Mesenteric fat pad (tissue), 1 donor: Measurements from ENCODE around the gene RTKN2. TPM values are rescaled to one million over a fixed set of nuclear protein-coding genes. Genes with fewer than 3 reads are reported as not detected.

Source experiments
- DNase-seq: peaks from one replicate; pipeline ENCODE4 v3.0.0-alpha.2; 2020; ENCODE audit warnings: low spot score
- total RNA-seq: library from RNA; stranded (reverse); fragmentation: NEBNext Ultra II Directional; extraction: Animal tissue kit (Norgen Biotek cat#: 25700); gene quantifications from one replicate; pipeline ENCODE4 v1.2.1, GENCODE V29; 2021
- donor health status: DM: yes; HTN: yes; CAD: no.

The RTKN2 gene
- total RNA-seq, 1 donor from 2014 or later, result 0.06 TPM

DNA sequence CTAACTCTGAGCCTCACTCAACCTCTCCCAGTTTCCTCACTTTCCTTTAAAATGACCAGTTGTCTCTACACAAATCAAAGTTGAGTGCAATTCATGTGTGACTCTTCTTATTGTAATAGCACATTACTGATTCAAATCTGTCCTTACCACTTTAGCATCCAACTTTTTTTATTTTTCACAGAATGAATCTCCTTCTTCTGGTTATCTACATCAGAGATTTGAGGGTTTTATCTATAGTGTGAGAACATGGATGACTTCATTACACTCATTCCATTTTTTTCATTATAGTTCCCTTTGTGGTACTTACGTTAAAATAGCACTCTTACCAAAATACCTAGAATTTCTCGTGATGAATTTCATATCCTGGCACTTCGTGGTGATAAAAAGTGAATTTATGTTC, 43.3 kb downstream of the RTKN2 start:
- no peak for DNase-seq

DNA sequence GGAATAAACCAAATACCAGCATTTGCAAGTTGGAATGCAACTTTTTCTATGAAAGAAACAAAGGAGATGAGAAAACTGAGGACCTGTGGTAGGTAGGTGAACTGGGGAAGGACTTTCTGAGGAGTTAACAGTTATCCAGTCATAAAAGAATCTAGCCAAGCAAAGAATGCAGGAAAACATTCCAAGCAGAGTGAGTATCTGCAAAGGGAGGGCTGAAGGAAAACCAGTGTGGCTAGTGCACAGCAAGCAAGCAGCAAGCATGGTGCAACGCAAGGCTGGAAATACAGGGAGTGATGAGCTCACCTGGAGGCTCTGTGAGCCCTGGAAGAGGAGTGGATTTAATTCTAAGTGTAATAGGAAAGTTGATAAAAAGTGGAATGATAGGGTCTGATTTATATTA, 44.0 kb downstream of the RTKN2 start:
- DNase-seq, result no peak

DNA sequence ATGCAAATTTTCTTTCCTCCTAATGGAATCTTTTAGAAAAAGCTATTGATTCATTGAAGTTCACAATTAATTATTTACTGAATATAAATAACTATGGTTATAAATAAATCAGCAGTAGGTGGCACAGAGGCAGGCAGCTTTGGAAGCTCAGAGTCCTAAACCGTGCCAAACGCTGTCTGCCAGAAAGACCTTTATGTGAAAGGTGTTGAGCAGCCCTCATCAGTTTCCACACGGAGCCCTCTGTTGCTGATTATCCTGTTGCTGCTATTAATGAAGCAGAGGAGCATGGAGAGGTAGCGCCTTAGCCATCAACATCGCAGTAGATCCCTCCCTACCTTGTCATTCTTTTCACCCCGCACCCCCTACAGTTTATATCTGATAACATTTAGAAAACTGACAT, 51.0 kb downstream of the RTKN2 start:
- DNase-seq, result no peak

DNA sequence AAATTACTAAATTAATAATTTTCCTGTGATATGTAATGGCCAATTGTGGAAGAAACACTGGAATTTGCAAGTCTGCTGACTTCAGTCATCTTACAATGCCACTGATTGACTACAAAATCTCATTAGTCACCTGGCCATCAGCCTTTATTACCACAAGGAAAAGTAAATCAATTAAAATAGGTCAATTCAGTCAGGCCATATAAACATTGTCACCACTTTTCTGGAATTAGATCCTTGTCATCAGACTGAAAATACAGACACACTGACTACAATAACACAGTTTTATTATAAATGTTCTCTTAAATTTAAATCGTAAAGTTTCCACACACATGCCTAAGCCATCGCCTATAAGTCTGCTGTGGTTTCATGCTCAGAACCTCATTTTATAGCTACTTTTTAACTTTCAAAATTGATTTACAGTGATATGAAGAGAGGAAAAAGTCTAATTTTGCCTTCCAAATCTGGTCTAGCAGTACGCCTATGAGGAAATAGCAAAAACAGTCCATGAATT, 54.2 kb downstream of the RTKN2 start:
- no peak for DNase-seq

DNA sequence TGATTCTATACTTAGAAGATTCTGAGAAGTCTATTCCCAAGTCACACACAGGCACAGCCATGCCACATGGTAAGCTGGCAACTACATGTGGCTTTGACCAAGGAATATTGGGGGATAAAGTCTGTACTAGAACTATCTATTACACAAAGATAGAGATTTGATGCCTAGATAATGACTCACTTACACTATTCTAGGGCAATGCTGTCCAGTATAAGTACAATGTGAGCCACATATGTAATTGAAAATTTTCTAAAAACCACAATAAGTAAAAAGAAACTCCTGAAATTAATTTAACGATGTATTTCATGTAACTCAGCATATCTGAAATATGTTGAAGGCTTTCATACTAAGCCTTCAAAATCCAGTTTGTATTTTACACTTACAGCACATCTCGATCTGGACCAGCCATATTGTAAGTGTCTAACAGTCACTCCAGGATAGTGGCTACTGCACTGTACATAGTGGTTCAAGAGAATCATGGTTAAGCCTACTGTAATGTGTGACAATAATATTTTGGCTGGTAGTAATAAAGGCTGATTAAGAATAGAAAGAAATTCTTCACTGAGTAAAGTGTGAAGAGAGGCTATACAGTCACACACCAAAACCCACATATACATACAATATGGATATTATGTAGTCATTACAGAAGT, 62.8 kb downstream of the RTKN2 start:
- no peak for DNase-seq

DNA sequence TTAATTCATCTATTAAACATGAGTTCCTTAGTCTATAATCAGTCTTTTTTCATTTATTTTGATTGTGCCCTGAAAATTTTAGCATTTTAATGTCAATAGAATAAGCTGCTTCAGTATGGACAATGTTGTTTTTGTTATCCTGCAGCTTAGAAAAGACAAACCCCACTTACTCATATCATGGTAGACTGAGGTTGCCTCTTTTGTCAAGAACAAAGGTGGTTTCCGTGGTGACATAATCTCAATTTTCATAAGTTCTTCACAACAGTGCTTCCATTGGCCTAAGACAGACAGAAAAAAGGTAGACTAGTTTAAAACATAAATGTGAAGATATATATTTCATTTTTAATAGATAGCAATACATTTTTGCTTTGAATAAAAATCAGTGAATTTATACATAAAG, 69.1 kb downstream of the RTKN2 start:
- no peak for DNase-seq

DNA sequence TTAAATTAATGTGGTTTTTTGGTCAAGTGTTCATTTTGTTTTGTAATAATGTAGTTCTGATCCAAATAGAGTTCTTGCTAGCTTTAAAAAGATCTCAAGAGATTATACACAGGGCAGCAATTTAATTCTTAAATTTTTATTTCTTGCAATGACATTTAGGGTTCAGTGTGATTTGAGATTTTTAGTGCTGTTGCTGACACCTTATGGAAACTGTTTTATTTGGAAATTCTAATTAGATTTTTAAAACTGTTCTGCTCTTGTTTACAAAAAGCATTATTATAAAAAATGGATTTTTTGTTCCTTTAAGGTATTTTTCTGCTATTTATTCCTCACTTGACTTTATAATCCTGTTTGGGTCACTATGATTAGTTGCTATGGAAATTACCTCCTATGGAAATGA, 72.1 kb downstream of the RTKN2 start:
- DNase-seq, result no peak

DNA sequence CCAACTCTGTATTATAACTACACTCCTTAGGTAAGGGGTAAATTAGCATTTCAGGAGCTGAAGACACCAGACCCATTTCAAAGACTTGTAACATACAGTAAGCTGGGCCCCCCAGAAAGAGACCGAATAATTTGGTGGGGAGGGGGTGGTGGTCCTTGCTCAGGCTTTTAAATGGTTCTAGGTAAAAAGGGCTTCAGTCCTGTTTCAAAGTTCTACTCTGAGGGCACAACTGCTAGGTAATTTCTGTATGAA, 73.0 kb downstream of the RTKN2 start:
- DNase-seq, result no peak

DNA sequence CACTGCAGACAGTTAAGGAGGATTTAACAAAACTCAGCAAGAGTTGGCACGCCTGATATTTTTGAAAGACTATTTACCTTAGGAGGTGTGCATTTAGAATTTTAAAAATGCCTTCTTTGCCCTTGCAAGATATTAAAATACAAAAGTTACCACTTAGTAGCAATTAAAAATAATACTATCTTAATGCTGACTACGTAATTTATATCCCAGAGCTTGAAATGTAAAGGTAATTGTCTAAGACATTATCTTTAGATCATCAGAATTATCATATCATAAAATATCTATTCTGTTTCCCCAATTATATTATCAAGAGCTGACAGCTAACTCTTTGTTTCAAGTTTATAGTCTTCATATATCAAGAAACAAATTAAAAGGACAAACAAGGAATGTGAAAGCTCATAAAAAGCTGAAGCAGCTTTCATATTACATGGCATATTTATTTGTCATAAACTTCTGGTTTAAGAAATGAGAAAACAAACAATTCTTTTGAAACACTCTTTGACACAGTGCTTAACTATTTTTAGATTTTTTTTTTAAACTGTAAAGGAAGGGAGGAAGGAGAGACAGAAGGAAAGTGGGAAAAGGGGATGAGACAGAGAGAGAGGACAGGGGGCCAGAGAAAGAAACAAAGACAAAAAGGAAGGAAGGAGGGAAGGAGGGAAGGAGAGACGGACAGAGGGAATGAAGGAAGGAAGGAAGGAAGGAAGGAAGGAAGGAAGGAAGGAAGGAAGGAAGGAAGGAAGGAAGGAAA, 73.5 kb downstream of the RTKN2 start:
- DNase-seq, result no peak

DNA sequence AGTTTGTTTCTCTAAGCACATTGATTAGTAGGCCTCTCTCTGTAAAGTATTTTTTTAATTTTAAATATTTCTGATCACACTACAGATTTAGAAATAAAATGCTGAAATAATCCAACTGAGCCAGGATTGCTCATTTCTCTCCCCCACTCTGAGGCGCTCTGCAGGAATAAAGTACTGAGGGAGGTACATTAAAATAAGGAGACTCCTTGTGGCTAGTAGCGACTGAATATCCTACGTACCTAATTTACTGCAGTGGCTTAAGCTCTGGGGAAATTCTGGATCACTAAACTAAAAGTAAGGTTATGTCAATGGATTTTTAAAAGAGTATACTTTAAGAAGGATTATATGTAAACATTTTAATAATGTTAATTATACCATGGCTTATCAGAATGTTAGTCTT, 75.2 kb downstream of the RTKN2 start:
- no peak for DNase-seq

DNA sequence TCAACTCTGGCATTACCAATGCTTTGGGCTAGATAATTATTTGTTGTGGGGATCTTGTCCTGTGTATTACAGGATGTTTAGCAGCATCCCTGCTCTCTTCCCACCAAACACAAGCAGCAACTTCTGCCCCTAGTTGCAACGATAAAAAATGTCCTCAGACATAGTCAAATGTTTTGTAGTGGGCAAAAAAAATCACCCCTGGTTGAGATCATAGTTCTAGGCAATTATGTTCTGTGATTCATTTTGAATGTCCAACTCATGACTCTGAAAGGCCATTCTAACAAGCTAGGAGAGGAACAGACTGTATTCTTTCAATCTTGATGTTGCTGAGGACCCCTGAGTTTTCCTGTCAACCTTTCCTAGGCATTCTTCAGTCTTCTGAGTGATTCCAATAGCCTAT, 79.5 kb downstream of the RTKN2 start:
- DNase-seq, result no peak

DNA sequence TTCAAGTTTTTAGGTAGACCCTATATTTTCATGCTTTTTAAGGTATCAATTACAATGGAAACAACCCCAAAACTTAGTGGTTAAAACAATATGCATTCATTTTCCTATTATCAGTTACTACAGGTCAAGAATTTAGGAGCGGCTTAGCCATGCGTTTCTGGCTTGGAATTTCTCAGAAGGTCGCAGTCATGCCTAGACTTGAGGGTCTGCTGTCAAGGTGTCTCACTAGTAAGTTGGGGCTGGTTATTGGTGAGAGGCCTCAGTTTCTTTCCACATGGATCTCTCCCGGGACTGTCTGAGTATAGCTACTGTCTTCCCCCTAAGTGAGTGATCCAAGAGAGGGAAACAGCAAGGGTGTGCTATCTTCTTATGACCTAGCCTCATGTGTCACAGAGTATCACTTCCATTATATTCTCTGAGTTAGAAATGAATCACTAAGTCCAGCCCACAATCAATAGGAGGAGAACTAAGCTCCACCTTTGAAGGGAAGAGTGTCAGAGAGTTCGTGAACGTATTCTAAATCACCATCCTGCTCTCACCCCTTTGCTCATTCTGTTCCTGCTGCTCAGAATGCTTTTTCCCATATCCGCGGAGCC, 80.5 kb downstream of the RTKN2 start:
- no peak for DNase-seq

DNA sequence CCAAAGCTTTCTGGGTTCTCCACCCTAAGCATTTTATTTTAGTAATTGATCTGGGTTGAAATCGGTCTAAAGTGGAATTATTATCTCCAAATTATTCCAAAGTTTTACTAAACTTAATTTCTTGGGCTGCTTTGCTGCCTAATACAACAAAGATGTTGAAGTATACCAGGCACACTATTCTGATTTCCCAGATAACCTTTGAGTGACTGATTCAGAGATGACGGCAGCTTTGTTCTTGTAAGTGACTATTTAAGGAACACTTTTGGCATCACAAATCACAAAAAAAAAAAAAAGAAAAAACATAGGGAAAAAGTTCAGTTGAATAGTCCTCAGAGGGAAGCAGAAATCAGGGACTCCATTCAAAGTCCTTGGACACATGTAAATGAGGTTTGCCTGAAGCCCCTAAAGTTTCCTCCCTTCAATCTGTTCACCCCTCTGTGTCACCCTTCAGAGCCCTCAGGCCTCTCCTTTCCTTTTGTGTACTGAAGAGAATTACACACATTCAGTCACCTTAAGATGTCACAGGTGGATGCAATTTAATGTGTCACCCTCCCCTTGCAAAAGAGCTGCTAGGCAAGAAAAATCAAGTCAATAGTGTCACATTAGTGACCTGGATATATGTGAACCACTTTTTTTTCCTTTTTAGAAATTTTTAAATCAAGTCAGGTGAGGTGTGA, 81.5 kb downstream of the RTKN2 start:
- DNase-seq, result no peak

DNA sequence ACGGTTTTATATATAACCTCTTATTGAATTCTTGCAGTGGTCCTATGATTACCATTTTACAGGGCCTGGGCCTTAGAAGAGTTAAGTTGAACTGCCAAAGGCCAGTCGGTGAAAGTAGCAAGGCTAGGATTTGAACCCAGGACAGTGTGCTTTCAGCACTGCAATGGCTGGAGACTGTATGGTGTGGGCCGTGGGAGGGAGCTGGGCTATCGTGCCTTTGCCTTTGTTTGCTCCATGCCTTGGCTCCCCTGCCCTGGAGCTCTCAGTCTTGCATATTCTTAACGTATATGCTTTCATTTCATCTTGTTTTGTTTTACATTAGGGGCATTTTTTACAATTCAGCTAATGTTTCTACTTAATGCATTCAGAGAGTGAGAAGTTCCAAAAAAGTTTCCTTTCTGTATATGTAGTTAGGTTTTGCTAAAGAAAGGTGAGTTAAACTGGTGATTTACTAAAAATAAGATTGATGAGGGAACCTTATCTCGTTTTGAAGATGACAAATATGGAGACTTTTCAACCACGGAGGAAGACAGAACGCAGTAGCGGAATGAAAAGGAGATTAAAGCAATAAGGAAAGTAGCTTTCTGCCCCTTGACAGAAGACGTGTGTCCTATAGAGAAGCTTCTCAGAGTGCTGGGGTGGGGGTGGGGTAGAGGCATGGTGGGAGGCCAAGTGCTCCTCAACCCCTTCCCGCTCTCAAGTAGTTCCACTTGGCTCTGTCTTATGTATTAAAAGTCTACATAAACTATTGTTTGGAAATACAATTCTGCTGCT, 82.5 kb downstream of the RTKN2 start:
- DNase-seq, result no peak

DNA sequence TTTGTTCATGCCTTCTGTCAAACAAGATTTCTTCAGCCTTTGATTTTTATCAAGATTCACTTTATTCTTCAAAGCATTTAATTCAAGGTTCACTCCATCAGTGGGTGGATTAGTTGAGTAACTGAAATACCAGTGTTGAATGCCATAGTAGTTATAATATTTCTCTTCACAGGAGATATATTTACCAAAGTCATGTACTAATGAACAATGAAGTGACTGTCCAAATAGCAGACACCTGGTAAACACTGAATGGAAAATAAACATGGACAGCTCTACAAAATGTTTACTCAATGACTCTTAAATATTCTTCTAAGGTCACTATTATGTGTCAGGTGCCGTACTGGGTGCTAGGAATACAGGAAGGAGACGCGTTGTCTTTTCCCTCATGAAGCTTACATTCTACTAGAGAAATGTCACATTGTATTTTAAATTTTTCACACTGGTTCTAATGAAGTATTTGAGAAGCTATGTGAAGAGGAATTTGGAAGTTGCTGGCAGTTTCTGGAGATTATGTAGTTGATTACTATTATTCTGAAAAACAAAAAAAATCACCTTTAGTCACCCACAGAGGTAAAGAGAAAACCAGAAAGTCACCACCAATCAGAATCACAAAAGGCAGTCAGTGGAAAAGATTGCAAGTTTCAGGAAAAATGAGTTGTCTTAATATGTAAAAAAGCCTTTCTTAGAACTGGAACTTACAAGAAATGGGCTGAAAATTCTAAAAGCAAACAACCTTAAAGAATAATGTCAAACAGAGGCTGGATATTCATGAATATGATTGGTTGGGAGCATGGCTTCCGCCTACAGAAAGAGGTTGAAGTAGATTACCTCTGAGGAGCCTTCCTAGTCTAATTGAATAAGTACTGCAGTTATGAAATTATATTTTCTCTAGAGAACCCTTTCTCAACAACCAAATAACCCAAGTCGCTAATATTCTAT, 84.5 kb downstream of the RTKN2 start:
- DNase-seq, result no peak

DNA sequence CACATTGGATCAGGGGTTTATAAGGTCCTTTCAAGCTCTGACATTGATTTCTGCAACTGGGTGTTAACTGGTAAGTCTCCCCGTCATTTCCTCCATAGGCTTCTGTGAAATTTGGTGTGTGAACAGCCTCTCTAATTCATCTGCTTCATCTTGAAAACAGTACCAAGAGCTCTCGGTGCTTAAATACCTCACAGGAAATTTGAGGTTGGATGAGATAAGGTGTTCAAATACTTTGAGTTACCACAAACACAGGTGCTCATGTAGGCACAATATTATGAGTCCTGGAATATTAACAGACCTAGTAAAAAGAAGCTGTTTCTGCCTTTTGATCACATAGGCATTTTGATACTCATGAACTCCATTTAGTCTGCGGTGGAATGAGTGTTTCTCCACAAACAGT, 85.2 kb downstream of the RTKN2 start:
- no peak for DNase-seq

DNA sequence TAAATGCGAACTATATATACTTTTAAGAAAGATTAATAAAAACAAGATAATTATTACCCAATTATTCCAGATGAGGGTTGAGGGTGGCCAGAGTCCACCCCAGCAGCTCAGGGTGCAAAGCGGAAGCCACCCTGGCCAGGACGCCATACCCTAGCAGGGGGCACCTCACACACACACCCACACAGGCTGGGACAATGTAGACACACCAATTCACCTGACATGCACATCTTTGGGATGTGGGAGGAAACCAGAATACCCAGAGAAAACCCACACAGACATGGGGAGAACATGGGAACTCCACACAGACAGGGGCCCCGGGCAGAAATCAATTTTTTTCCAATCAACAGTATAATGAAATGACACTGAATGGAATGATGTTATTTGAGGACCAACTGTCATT, 86.0 kb downstream of the RTKN2 start:
- no peak for DNase-seq

DNA sequence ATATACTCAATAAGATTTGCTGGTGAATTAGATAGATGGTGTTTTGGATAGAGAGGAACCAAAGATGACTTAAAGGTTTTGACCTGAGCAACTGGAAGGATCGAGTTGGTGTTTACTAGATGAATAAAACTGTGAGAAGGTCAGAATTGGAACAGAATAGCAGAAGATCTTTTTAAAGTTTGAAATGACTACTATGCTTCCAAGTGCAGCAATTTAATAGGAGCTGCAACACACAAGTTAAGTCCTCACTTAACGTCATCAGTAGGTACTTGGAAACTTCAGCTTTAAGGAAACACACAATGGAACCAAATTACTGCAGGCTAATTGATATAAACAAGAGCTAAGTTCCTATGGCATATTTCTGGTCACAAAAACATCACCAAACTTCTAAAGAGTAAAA, 86.5 kb downstream of the RTKN2 start:
- DNase-seq, result no peak

DNA sequence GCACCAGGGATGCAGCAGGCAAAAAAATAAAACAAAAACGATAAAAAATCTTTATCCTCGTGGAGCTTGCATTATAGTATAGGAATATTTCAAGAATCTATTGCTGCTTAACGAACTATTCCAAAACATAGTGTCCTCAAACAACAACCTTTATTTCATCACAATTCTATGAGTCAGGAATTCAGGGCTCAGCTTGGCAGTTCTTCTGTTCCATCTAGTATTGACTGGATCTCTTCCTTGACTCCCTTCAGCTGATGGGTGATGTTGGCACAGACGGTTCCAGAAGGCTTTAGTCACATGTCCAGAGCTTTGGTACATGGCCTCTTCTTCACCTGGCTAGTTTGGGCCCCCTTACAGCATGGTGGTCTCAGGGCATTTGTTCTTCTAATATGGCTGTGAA, 88.0 kb downstream of the RTKN2 start:
- DNase-seq, result no peak

DNA sequence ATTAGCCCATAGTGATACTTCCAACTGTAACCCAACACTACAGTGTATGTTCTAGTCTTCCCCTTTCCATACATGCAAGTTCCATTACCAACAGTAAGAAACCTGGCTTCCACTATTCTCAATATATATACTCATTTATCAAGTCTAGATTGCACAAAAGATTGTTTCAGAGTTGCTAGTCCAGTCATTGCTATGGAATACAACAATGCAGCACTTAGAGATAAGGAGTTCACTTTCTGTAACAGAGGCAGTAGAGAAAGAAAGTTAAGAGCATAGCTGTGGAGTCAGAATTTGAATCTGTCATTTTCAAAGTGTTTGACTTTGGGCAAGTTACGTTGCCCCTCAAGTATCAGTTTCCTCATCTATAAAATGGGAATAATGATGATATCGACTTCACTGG, 90.1 kb downstream of the RTKN2 start:
- DNase-seq, result no peak
